H1 (cell line): ENCODE measurements around the gene TDP2.

Source experiments
- ATF2 ChIP-seq: IDR thresholded peaks from 2 replicates; pipeline ENCODE4 v1.6.1; 2012; ENCODE audit warnings: low read length, inconsistent platforms
- CHD1 ChIP-seq: IDR thresholded peaks from 2 replicates; pipeline ENCODE4 v1.6.1; 2012; ENCODE audit warnings: low read depth, low read length, improper control_type of control experiment
- POLR2AphosphoS5 ChIP-seq: IDR thresholded peaks from 2 replicates; pipeline ENCODE4 v1.6.1; 2011; ENCODE audit warnings: low read depth, low read length
- RFX5 ChIP-seq: IDR thresholded peaks from 2 replicates; pipeline ENCODE4 v1.6.1; 2011; ENCODE audit warnings: low read depth, low read length, improper control_type of control experiment, borderline replicate concordance
- SIX5 ChIP-seq: IDR thresholded peaks from 2 replicates; pipeline ENCODE4 v1.6.1; 2011; ENCODE audit warnings: mild to moderate bottlenecking, low read depth, low read length

- TF ChIP-seq RFX5 (no peak), CHD1 (no peak), ATF2 (no peak), POLR2AphosphoS5 (no peak), SIX5 (no peak)
These were observed 7.1 kb downstream of the TDP2 start for GRCh38 chr6:24659561-24659960.
